Epidermal melanocyte (primary cell): Measurements from ENCODE around the gene INTS1.

Source experiments
- DNase-seq: peaks from one replicate; pipeline ENCODE4 v3.0.0; 2011; ENCODE audit warnings: low spot score; ENCODE audit not compliant: insufficient read length

The INTS1 gene

GRCh38 chr7:1542841-1543747 lies 38.9 kb upstream of the INTS1 start:
- no peak for DNase-seq

GRCh38 chr7:1542329-1542728 lies 38.1 kb upstream of the INTS1 start:
- DNase-seq, result no peak

GRCh38 chr7:1541431-1542162 lies 37.4 kb upstream of the INTS1 start:
- no peak for DNase-seq

- no peak for DNase-seq
Observed at GRCh38 chr7:1540776-1541271, 36.6 kb upstream of the INTS1 start.

- DNase-seq, result no peak
Observed at GRCh38 chr7:1539882-1540775, 35.9 kb upstream of the INTS1 start.

GRCh38 chr7:1539181-1539881 lies 35.1 kb upstream of the INTS1 start:
- no peak for DNase-seq

- no peak for DNase-seq
Observed at GRCh38 chr7:1538544-1539180, 34.5 kb upstream of the INTS1 start.

GRCh38 chr7:1537535-1538412 lies 33.6 kb upstream of the INTS1 start:
- no peak for DNase-seq

- peak; percentile 96 for DNase-seq
Observed at GRCh38 chr7:1536743-1537534, 32.8 kb upstream of the INTS1 start.

GRCh38 chr7:1536455-1536742 lies 32.2 kb upstream of the INTS1 start:
- DNase-seq, result no peak

- no peak for DNase-seq
Observed at GRCh38 chr7:1535701-1536454, 31.7 kb upstream of the INTS1 start.

- no peak for DNase-seq
Observed at GRCh38 chr7:1535100-1535458, 30.9 kb upstream of the INTS1 start.

GRCh38 chr7:1534330-1535099 lies 30.3 kb upstream of the INTS1 start:
- no peak for DNase-seq

GRCh38 chr7:1533547-1534329 lies 29.5 kb upstream of the INTS1 start:
- DNase-seq, result peak; percentile 54

GRCh38 chr7:1533255-1533546 lies 29.0 kb upstream of the INTS1 start:
- no peak for DNase-seq

- DNase-seq, result peak; percentile 86
Observed at GRCh38 chr7:1532456-1533254, 28.5 kb upstream of the INTS1 start.
